ENCODE results near the gene BCAM. TPM values are rescaled to one million over a fixed set of nuclear protein-coding genes. Genes with fewer than 3 reads are reported as not detected.

BCAM gene
- total and polyA plus RNA-seq, 10 of the 15 experiments (the other 5 are each of a cell fraction or from before 2014, with no cell fraction given): 0.10 to 0.64 TPM; not detected in 8

- in situ Hi-C loops (cut with MboI) (no loop called here), intact Hi-C loops (cut with micrococcal nuclease; ENCODE audit: unreplicated experiment) (no loop called here)
- ChIA-PET RAD21 (ENCODE audit: unreplicated experiment) (no interaction called here), POLR2A (no interaction called here), SMC1A (ENCODE audit: uncharacterized antibody, unreplicated experiment) (interaction anchor here (2.5 kb wide), 1 partner anchor 115 kb away, joined by 7 read pairs; no protein-coding TSS in a partner anchor), CTCF (no interaction called here)
- Histone ChIP-seq H3K4me2 (ENCODE audit: control insufficient read depth, insufficient read depth) (no peak overlapping the region), H3K9me3 (replicated peaks; ENCODE audit: control insufficient read depth, insufficient read depth, low read length) (no peaks in the 10 kb centered on the region), H3K4me1 (ENCODE audit: control insufficient read depth, insufficient read depth, low read length) (no peaks in the 10 kb centered on the region), H3K27me3 (replicated peaks in 1 of 2; ENCODE audit: control insufficient read depth in 2 of 2, insufficient read depth in 2 of 2, low read length in 1 of 2) (no peaks in the 10 kb centered on the region; a peak in 1 of 4 replicates), H2AFZ (ENCODE audit: control insufficient read depth, low read depth, low read length) (no peak overlapping the region), H3K36me3 (ENCODE audit: control insufficient read depth in 2 of 2, insufficient read depth in 2 of 2, low read length in 1 of 2) (no peaks in the 10 kb centered on the region), H3K27ac (ENCODE audit: control insufficient read depth, insufficient read depth) (no peak overlapping the region), H3K79me2 (ENCODE audit: control insufficient read depth, insufficient read depth, low read length) (no peaks in the 10 kb centered on the region), H3K9ac (ENCODE audit: control insufficient read depth, insufficient read depth, low read length) (no peak overlapping the region), H3K4me3 (no peak overlapping the region), H4K20me1 (ENCODE audit: control insufficient read depth, insufficient read depth) (no peaks in the 10 kb centered on the region)
- TF ChIP-seq CHD4 (IDR thresholded peaks at IDR 0.05): no peak
- no peak for TF ChIP-seq STAT1 (conservative IDR thresholded peaks at IDR 0.05)
- no peak for TF ChIP-seq SREBF2 (IDR thresholded peaks at IDR 0.05; ENCODE audit: low read length)
- no peak for TF ChIP-seq WRNIP1 (IDR thresholded peaks at IDR 0.05; ENCODE audit: borderline replicate concordance, low read depth, low read length)
- TF ChIP-seq RELA (IDR thresholded peaks at IDR 0.05; ENCODE audit: borderline replicate concordance, partially characterized antibody): no peak
- TF ChIP-seq RCOR1 (conservative IDR thresholded peaks at IDR 0.05; ENCODE audit: low read depth, low read length): no peak
- no peak for TF ChIP-seq CHD1 (IDR thresholded peaks at IDR 0.05; ENCODE audit: low read depth, low read length)
- TF ChIP-seq CUX1 (IDR thresholded peaks at IDR 0.05; ENCODE audit: insufficient replicate concordance, low read depth, low read length): no peak
- no peak for TF ChIP-seq NR2F1 (conservative IDR thresholded peaks at IDR 0.05)
- no peak for TF ChIP-seq CREM (IDR thresholded peaks at IDR 0.05; ENCODE audit: low read depth)
- TF ChIP-seq MTA2 (IDR thresholded peaks at IDR 0.05; ENCODE audit: low read depth): no peak
- TF ChIP-seq POU2F2 (IDR thresholded peaks at IDR 0.05; ENCODE audit: borderline replicate concordance, low read depth, low read length): no peak
- TF ChIP-seq KAT2A (conservative IDR thresholded peaks at IDR 0.05; ENCODE audit: control insufficient read depth, low read depth, low read length): no peak
- no peak for TF ChIP-seq CBFB (IDR thresholded peaks at IDR 0.05; ENCODE audit: low read depth)
- TF ChIP-seq ZNF384 (IDR thresholded peaks at IDR 0.05; ENCODE audit: borderline replicate concordance, low read depth, low read length): no peak
- TF ChIP-seq PAX5 (IDR thresholded peaks at IDR 0.05; ENCODE audit: borderline replicate concordance, low read depth, low read length): no peak
- TF ChIP-seq MYB (IDR thresholded peaks at IDR 0.05; ENCODE audit: borderline replicate concordance, low read depth, low read length): no peak
- no peak for TF ChIP-seq FOS (IDR thresholded peaks at IDR 0.05; ENCODE audit: borderline replicate concordance, extremely low read depth, insufficient read length)
- TF ChIP-seq SMC3 (IDR thresholded peaks at IDR 0.05; ENCODE audit: borderline replicate concordance, low read length): no peak
- BruUV-seq (replicated peaks): no TSS peak
- WGBS (ENCODE audit: insufficient coverage, insufficient replicate concordance, low lambda C conversion rate, missing lambda C conversion rate): 43% methylated on average over 2 of the region's 2 CpGs
- no peak for ATAC-seq
- FAIRE-seq: no peak
- DNase-seq (ENCODE audit: low read depth, low spot score): no peak
Observed at GRCh38 chr19:44839276-44839675, 30.4 kb downstream of the BCAM start.
